Heart right ventricle (tissue), 16 donors: Measurements from ENCODE around the gene RARB. TPM values are rescaled to one million over a fixed set of nuclear protein-coding genes. Genes with fewer than 3 reads are reported as not detected.

Source experiments
- ATAC-seq, 8 donors: fragments of 200-7000 bp; cut with Tn5 transposase; one replicate each; pipeline ENCODE4 v1.9.1; 2020; ENCODE audit warnings: mild to moderate bottlenecking in 8 of 8, moderate library complexity in 8 of 8, moderate number of reproducible peaks in 1 of 8
- DNase-seq, 2 donors: peaks; one replicate each; pipeline ENCODE4 v3.0.0-alpha.2; 2020
- H3K27ac ChIP-seq, 10 donors: fragments of 200-600 bp; sonication (generic) in 2 of 10; one replicate each; pipeline versions ENCODE4 v1.5.0 to v1.8.0; 2020 to 2022; ENCODE audit warnings: mild to moderate bottlenecking in 3 of 10
- H3K27me3 ChIP-seq, 7 donors: fragments of 200-600 bp; one replicate each; pipeline ENCODE4 v1.8.0; 2021 to 2022; ENCODE audit warnings: mild to moderate bottlenecking in 2 of 7
- H3K36me3 ChIP-seq, 9 donors: fragments of 200-600 bp; sonication (generic) in 1 of 9; one replicate each; pipeline versions ENCODE4 v1.5.0 to v1.8.0; 2020 to 2022; ENCODE audit warnings: mild to moderate bottlenecking in 2 of 9
- H3K4me1 ChIP-seq, 9 donors: fragments of 200-600 bp; sonication (generic) in 1 of 9; one replicate each; pipeline versions ENCODE4 v1.5.0 to v1.8.0; 2020 to 2022; ENCODE audit warnings: mild to moderate bottlenecking in 4 of 9
- H3K4me3 ChIP-seq, 10 donors: fragments of 200-600 bp; sonication (generic) in 2 of 10; one replicate each; pipeline versions ENCODE4 v1.5.0 to v1.8.0; 2020 to 2022; ENCODE audit warnings: mild to moderate bottlenecking in 7 of 10, moderate library complexity in 2 of 10
- H3K9me3 ChIP-seq, 11 donors: fragments of 200-600 bp in 10 of 11; sonication (generic) in 2 of 11; one replicate each; pipeline versions ENCODE4 v1.5.0 to v1.8.0; 2013 to 2022; ENCODE audit warnings: mild to moderate bottlenecking in 2 of 11, control low read depth in 1 of 11, moderate library complexity in 1 of 11
- CTCF ChIP-seq, 9 donors: fragments of 200-600 bp; sonication (generic) in 2 of 9; IDR thresholded peaks; one replicate each; pipeline versions ENCODE4 v1.5.0 to v1.8.0; 2021 to 2022; ENCODE audit warnings: antibody characterized with exemption in 9 of 9, mild to moderate bottlenecking in 5 of 9, moderate library complexity in 1 of 9
- WGBS, 2 donors: extraction: QIAGEN DNeasy Blood & Tissue Kit; methylation state at CpG; one replicate each; pipeline ENCODE4 v1.1.7; 2013; ENCODE audit warnings: inconsistent platforms in 1 of 2; 5-methylcytosine and 5-hydroxymethylcytosine counted together
- intact Hi-C, 10 donors: fragments of 100-400 bp; cut with DNase I; formaldehyde crosslinking; loops; one replicate each; pipeline versions ENCODE4 v1.11.1 to v1.14.2; 2022
- polyA plus RNA-seq, 2 donors: library from polyadenylated mRNA; stranded (reverse); fragments of 200-250 nt; gene quantifications; one replicate each; pipeline ENCODE4 v1.2.3, GENCODE V29; 2013
- total RNA-seq, 10 donors: library from RNA; stranded (reverse); fragmentation: NEBNext Ultra II Directional in 3 of 10; extraction: Animal tissue kit (Norgen Biotek cat#: 25700) in 3 of 10; gene quantifications; one replicate each; pipeline versions ENCODE4 v1.2.1 to v1.2.4, GENCODE V29; 2021 to 2023
- donor health status: Arrhythmogenic right ventricular cardiomyopathy.
- donor health status: ischemic (EF 13 %, LVEDD 7.1; RV severe dilation, severe dysfunction).
- donor health status: healthy with polysubstance abuse.
- donor health status: DM: no; HTN: yes; CAD: no.
- donor health status: DM: no; HTN: no; CAD: no.
- donor health status: ischemic (EF 25% LVEDD 6.9; RV normal size, moderate dysfunction).
- donor health status: ischemic (EF 25% LVEDD 5.7; RV mildly dilated, moderate dysfunction).
- donor health status: healthy.
- donor health status: DM: yes; HTN: yes; CAD: no.
- donor health status: Ischemic cardiomyopathy.
- donor health status: ischemic (EF 35%, LVEDD 5.7; RV mildly dilated, moderate dysfunction).
- donor health status: nonischemic (EF 11% LVEDD 7.7; RV severe dilation, severe dysfunction).
- donor health status: DM: yes; HTN: yes; CAD: no.
- donor health status: PGD.
- donor health status: ischemic (EF 29% LVEDD 5.4; RV normal size, mild dysfunction).
- donor health status: nonischemic (EF 23%, LVEDD 6.1; RV moderate dilation, normal function).

The RARB gene
- total and polyA plus RNA-seq, 12 donors = 3.6 to 23.2 (median 17.8) TPM

GRCh38 chr3:25396251-25396650, 31.8 kb upstream of the RARB start:
- intact Hi-C loops = no loop called here
- Histone ChIP-seq H3K9me3 (peaks cover 0 to 18% (median 6%) of the 10 kb centered on the region in 11 donors), H3K4me1 (no peaks in the 10 kb centered on the region), H3K4me3 (no peak overlapping the region), H3K36me3 (no peaks in the 10 kb centered on the region), H3K27ac (no peak overlapping the region), H3K27me3 (no peaks in the 10 kb centered on the region)
- TF ChIP-seq CTCF (IDR thresholded peaks at IDR 0.05) = no peak
- WGBS, 2 donors = 94 to 97% methylated on average over 2 of the region's 2 CpGs
- no peak for ATAC-seq
- DNase-seq = no peak

- Histone ChIP-seq H3K27ac (no peak overlapping the region), H3K9me3 (peaks cover 0 to 15% (median 5%) of the 10 kb centered on the region in 11 donors), H3K4me1 (no peaks in the 10 kb centered on the region), H3K36me3 (no peaks in the 10 kb centered on the region), H3K27me3 (no peaks in the 10 kb centered on the region), H3K4me3 (no peak overlapping the region)
- DNase-seq = no peak
- ATAC-seq = no peak
- TF ChIP-seq CTCF (IDR thresholded peaks at IDR 0.05) = no peak
- intact Hi-C loops = no loop called here
- 97 to 98% methylated on average over 4 of the region's 4 CpGs for WGBS, 2 donors
Observed at GRCh38 chr3:25396686-25397085, 31.4 kb upstream of the RARB start.

- TF ChIP-seq CTCF (IDR thresholded peaks at IDR 0.05) = no peak
- WGBS, 2 donors = 94 to 96% methylated on average over 2 of the region's 2 CpGs
- H3K9me3 ChIP-seq = peaks cover 0 to 11% (median under 1%) of the 10 kb centered on the region in 11 donors
Observed at GRCh38 chr3:25397150-25397549, 30.9 kb upstream of the RARB start.

GRCh38 chr3:25400587-25400986, 27.5 kb upstream of the RARB start:
- Histone ChIP-seq H3K9me3 (no peaks in the 10 kb centered on the region), H3K27me3 (no peaks in the 10 kb centered on the region), H3K4me3 (no peak overlapping the region), H3K27ac (no peak overlapping the region), H3K4me1 (peaks cover 0 to 6% (median 0%) of the 10 kb centered on the region in 9 donors), H3K36me3 (no peaks in the 10 kb centered on the region)
- TF ChIP-seq CTCF (IDR thresholded peaks at IDR 0.05) = no peak
- WGBS, 2 donors = 67 to 72% methylated on average over 1 of the region's 1 CpG
- no peak for DNase-seq
- intact Hi-C loops = no loop called here
- no peak for ATAC-seq

More at GRCh38 chr3:25397150-25397549, 30.9 kb upstream of the RARB start:
- no peak for ATAC-seq
- no peaks in the 10 kb centered on the region for H3K4me1 ChIP-seq
- no peak overlapping the region for H3K27ac ChIP-seq
- H3K36me3 ChIP-seq = no peaks in the 10 kb centered on the region
- H3K4me3 ChIP-seq = no peak overlapping the region
- intact Hi-C loops = no loop called here
- H3K27me3 ChIP-seq = no peaks in the 10 kb centered on the region
- no peak for DNase-seq
